ENCODE data around the gene FOXN4.
"Not testable (repeated sequence)": the region's sequence is repeated elsewhere in the genome, so short reads cannot be mapped to it uniquely, and the experiment has no call there.

FOXN4 gene

DNA sequence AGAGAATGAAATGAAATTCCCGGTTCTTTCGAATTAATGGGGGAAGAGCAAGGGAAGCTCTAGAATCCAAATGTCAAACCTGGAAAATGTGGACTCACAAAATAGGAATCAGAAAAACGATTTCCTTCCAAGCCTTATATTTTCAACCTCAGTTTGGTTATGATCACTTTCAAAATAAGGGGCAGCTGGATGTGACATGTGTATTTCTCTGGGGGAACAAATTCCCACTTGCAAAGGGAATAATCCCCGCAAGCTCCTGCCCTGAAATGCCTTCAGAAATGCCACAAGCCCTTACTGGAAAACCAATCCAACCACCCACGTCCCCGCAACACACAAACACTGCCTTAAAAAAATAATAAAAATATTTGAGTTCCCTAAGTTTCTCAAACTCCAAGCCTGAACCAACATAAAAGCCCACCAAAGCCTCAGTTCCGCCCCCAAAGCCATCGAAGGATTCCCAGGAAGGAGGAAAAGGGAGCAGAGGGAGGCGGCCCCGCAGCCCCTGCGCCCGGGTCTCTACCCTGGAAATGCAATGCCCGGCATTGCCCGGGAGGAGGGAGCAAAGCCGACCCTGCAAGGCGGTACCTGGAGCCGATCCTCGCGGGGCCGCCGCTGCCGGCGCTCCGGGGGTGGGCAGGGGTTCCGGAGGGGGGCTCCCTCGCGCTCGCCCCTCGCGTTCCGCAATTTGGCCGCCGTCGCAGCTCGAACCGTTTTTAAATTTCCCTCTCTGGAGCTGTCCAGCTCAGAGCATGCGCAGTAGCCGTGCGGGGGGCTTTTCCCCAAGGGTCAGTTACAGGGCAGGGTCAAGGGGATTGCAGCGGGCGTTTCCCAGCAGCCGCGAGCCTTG lies at the start of gene FOXN4:
TSS of gene FOXN4 (minus strand) at position 751 of the 847 bp plus-strand sequence. CDS start 963 bp downstream, outside the sequence.
- DNase-seq, result no peak

DNA sequence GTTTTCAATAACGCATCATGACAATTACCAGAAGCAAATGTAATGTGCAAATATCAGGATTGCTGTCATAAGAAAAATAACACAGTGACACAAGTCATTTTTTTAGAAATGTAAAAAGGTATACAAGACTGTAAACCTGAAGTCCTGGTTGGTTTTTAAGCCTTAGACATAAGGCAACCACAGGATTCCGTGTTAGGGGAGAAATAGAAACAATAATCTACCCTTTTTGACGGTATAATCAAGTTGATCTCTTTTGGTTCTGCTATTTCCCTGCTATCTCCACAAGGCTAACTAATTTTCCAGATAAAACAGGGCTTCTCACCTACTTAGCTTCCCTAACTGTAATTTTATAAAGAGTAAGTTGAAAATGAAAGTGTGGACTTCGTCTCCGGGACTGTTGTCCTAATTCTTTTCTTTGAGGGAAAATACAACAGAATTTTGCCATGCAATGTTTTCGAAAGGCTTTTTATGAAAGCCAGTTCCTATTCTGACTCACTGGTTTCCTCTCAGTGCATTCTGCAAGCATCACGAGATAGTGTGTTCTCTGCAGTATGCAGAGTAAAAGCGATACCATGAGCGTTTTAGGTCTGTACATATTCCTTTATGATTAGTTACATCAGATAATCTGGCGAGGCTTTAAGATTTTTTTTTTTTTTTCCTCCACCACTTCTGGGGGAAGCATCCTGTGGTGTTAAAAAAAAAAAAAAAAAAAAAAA lies 49.2 kb upstream of the FOXN4 start:
- no peak for DNase-seq

GRCh38 chr12:109357032-109357431 lies 47.9 kb upstream of the FOXN4 start:
- DNase-seq, result no peak

DNA sequence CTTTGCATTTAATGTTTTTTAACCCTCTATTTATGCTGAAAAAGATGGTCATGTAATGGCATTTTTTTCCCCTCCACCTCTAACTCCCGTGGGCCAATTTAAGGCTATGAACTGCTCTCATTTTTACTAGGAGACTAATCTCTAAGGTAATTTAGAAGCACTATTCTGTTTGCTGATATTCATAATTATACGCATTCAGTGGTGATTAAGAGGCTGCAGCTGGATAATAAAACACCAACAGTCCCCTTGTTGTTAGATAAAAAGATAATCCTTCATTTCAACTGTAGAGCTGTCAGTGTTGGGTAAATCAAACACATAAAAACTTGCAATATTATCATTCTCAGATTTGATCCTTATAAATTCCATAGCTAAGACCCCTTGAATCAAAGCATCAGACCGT lies 47.5 kb upstream of the FOXN4 start:
- no peak for DNase-seq

DNA sequence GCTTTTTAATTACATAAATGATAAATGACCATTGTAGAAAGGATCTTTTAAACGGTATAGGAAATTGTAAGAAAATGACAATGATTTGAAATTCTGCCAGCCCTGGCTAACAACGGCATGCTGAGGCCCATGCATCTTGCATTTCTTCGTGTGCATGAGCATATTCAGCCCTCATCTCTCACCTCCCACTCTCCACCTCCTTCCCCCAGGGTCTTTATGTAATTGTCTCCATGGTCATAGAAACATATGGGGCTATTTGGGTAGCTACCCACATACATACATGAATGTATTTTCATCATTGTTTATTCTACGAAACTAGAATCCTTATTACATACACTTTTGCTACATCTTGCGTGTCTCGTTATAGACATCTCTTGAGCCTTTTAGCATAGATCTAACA lies 43.1 kb upstream of the FOXN4 start:
- no peak for DNase-seq

- no peak for DNase-seq
Observed at GRCh38 chr12:109347589-109347988, 38.5 kb upstream of the FOXN4 start, which contains the start of gene MYO1H. Gene MYO1H (plus strand): TSS chr12:109347900. CDS start chr12:109347961, 61 bp downstream.

DNA sequence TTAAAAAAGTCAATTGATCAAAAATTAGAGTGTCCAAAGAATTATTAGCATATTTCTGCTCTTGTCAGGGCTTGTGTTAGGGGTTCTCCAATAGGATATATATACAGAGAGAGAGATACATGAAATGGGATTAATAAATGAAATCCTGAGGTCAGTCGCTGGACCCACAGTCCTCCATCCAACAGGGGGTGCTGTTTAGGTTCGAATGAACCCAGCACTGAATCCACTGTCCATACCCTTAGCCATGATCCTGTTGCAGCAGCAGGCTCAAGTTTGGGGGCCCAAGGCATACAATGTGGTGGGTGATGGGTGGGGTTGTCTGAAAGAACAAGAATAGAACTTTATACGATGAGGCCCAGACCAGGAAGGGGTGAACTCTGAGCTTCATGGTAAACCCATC lies 37.8 kb upstream of the FOXN4 start:
- DNase-seq, result no peak

- DNase-seq, result no peak
Observed at GRCh38 chr12:109345428-109345827, 36.3 kb upstream of the FOXN4 start.

DNA sequence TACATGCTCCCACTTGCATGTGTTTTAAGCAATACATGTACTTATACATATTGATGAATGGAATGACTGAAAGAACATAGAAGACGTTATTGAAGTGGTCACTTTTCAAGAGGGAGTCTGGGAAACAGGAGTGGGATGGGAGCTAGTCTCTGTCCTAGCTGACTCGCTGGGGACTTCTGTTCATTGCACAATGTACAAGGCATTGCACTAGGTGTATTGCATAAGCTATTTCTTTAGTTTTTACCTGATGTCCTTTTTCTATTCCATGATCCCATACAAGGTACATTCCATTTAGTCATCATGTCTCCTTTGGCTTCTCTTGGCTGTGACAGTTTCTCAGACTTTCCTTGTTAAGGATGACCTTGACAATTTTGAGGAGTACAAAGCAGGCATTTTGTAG lies 34.6 kb upstream of the FOXN4 start:
- DNase-seq, result no peak

- no peak for DNase-seq
Observed at GRCh38 chr12:109336593-109336992, 27.5 kb upstream of the FOXN4 start.

- DNase-seq, result no peak
Observed at GRCh38 chr12:109334887-109335286, 25.8 kb upstream of the FOXN4 start.

DNA sequence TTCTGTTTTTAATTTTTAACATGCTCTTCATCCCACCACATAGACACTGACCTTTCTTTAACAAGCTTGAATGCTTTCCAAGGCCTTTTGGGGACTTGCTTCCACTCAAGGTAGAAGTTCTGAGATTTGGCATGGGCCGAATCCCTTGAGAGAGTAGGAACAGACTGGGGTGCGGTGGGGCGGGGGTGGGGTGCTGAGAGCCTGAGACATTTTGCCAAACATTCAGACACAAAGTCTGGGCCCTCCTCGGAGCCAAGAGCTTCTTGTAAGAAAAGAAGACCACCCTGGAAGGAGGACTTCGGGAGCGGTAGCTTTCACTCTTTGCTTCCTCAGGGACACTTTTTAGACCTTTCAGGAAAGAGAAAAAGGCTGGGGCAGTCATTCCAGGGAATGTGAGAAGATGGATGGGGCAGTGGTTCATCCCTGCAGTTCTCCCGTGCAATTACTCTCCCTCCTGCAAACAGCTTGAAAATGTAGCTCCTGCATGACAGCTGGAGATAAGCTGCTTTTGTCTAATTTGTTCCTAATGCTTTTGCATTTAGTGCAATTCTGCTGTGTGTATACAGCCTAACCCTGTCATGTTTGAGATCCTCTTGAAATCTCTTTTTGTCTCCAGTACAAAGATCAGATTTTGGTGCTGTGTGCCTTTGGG lies 22.3 kb upstream of the FOXN4 start:
- no peak for DNase-seq

- no peak for DNase-seq
Observed at GRCh38 chr12:109330282-109331230, 21.5 kb upstream of the FOXN4 start.

DNA sequence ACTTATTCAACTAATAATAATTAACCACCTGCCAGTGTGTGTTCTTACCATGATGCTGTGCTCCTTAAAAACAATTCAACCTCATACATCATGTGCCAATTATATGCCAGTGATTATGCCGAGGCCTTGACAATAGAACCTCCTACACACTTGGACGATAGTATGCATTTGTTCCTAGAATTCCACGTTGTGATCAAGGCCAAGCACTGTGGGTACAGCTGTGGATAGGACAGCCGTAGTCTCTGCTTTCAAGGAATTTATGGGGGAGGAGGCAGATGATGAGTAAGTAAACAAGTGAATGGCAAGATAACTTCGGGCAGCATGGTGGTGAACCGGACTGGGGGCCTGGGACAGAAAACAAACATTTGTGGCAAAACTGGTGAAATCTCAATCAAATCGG lies 20.6 kb upstream of the FOXN4 start:
- no peak for DNase-seq

DNA sequence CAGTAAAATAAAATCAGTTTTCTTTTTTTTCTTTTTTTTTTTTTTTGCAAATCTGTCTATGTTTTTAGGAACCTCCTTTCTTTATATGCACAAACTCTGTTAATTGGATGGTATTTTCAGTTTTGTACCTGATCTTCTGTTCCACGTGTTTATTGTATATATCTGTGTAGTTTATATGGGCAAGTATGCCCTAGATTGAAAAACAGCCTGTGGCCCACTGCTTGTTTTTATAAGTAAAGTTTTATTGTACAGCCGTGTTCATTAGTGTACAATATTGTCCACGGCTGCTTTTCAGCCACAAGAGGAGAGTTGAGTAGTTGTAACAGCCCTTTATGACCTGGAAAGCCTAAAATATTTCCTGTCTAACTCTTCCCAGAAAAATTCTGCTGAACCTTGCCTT lies 19.9 kb upstream of the FOXN4 start:
- DNase-seq, result no peak

DNA sequence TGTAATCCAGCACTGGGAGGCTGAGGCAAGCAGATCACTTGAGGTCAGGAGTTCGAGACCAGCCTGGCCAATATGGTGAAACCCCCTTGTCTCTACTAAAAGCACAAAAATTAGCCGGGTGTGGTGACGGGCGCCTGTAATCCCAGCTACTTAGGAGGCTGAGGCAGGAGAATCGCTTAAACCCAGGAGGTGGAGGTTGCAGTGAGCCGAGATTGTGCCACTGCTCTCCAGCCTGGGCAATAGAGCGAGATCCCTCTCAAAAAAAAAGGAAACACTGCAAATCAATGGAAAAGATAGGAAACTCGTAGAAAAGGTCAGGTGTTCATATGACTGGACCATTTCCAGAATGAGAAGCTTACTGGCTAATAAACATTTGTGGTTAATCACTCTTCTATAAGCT lies 12.2 kb upstream of the FOXN4 start:
- DNase-seq, result not testable (repeated sequence)

DNA sequence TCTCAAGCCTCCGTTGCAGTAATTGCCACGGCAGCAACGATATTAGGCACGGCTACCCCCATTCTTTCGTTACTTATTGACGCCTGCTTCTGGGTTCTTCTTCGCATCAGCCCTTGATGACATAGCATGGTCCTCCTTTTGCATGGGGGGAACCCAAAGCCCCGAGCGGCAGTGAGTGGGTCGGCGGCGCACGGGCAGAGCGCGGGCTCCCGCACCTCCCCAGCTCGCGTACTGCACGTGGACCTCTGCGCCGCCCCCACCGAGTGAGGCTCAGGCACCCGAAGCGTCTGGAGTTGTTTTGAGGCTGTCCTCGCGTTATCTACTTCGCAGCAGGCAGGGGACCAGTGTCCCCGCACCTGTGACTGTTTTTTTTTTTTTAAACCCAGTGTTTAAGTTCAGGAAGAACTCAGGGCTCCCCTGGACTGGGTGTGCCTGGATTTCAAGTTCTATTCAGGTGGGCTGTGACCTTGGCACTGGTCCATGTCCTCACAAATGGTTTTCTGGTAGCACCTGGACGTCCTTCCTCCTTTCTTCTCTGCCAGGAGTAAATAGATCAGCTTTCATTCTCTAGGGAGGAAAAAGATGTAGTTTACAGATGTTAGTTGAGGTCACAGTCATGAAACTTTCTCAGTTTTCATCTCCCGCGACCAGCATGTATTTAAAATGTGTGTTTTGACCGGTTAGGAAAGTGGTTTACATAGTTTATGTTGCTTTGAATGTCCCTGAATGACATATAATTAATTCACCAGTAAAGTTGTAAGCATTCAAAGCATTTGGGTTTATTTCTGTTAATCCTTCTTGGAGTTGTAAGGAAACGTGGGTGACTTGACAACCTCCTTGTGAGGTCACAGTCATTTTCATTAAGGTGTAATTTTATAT lies 1.4 kb upstream of the FOXN4 start:
- DNase-seq, result no peak

DNA sequence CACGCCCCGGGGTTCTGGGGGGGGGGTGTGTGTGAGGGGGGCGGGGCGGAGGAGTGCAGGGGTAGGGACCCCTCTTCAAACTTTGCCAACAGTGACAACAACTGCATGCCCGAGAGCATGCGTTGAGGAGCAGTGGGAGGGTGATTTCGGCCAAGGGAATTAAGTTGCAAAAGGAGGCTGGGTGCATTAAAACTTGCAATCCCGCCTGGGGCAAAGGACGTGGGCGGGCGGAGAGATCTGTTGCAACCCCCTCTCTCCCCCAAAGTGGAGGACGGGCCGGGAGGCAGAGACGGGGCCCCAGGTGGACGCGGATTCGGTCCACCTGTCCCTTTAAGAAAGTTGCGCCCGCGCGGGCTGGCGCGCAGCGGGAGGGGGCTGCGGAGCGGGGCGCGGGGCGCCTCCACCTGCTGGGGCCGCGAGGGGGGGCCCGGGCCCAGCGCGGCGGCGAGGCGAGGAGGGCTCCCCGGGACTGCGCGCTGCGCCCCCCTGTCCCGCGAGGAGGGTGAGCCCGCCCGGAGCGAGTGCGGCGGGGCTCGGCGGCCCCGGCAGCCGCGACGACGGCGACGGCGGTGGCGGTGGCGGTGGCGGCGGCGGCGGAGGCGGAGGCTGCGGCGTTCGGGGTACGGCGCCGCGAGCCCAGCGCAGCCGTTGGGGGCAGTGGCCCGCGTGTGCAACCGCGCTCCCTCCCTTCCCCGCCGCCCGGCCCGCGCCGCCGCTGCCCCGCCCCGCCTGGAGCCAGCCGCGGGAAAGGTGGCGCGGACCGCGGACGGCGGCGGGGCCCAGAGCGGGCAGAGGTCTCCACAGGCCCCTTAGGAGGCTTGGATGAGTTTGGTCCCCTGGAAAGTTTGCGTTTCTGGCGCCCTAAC lies 530 bp upstream of the FOXN4 start:
- no peak for DNase-seq

GRCh38 chr12:109307051-109307450 lies 2.0 kb downstream of the FOXN4 start:
- no peak for DNase-seq

DNA sequence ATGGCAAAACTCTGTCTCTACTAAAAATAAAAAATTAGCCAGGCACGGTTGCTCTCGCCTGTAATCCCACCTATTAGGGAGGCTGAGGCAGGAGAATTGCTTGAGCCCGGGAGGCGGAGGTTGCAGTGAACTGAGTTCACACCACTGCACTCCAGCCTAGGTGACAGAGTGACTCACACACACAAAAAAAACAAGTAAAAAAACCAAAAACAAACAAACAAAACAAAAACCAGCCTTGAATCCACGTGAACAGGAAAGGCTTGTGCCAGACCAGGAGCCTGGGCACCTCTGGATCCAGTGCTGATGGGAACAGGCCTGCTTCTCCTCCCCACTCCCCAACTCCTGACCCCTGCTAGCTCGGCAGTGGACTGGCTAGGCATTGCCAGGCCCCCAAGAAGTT lies 3.5 kb downstream of the FOXN4 start:
- no peak for DNase-seq

Measured in activated T-cell treated with anti-CD3 and anti-CD28 coated beads, Interleukin-2, amount 50 U/mL, for 1 hour (primary cell).